HG03469 (cell line): ENCODE data around the gene TNFAIP8L2.

Source experiments
- ATAC-seq: cut with Tn5 transposase; IDR thresholded peaks from one replicate; pipeline ENCODE4 v1.9.1; 2021; ENCODE audit warnings: mild to moderate bottlenecking, moderate library complexity, moderate number of reproducible peaks; ENCODE audit not compliant: unreplicated experiment

The TNFAIP8L2 gene

DNA sequence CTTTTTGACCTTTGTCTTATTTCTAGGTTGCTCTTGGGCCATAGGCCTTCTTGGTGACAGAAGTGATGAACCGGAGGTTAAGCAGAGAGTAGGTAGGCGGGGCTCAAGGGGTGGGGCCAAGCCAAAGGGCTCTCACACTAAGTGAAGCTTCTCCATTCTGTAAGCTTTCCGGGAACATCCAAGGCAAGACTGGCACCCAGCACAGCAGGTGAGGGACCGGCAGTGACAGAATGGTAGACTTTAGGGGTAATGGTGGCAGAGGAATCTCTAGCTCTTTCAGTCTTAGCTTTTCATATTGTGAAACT lies at the start of gene TNFAIP8L2:
Gene TNFAIP8L2 (plus strand): TSS at position 135 of the 305 bp plus-strand sequence. CDS start 2,049 bp downstream, outside the sequence.
- ATAC-seq = no peak

- no peak for ATAC-seq
These were observed 49.6 kb upstream of the TNFAIP8L2 start for GRCh38 chr1:151106894-151107293.

GRCh38 chr1:151108331-151108730 lies 48.1 kb upstream of the TNFAIP8L2 start:
- ATAC-seq = no peak

DNA sequence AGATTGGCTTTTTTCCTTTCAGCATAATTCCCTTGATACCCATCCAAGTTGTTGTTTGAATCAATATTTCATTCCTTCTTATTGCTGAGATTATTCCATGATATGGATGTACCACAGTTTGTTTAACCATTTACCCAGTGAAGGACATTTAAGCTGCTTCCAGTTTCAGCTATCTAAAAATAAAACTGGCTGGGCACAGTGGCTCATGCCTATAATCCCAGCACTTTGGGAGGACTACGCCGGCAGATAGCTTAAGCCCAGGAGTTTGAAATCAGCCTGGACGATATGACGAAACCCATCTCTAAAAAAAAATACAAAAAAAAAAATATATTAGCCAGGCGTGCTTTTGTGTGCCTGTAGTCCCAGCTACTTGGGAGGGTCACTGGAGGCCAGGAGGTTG lies 42.6 kb upstream of the TNFAIP8L2 start:
- no peak for ATAC-seq

GRCh38 chr1:151124763-151125403 lies 31.6 kb upstream of the TNFAIP8L2 start:
- no peak for ATAC-seq

- no peak for ATAC-seq
These were observed 27.6 kb upstream of the TNFAIP8L2 start for GRCh38 chr1:151128800-151129199.

DNA sequence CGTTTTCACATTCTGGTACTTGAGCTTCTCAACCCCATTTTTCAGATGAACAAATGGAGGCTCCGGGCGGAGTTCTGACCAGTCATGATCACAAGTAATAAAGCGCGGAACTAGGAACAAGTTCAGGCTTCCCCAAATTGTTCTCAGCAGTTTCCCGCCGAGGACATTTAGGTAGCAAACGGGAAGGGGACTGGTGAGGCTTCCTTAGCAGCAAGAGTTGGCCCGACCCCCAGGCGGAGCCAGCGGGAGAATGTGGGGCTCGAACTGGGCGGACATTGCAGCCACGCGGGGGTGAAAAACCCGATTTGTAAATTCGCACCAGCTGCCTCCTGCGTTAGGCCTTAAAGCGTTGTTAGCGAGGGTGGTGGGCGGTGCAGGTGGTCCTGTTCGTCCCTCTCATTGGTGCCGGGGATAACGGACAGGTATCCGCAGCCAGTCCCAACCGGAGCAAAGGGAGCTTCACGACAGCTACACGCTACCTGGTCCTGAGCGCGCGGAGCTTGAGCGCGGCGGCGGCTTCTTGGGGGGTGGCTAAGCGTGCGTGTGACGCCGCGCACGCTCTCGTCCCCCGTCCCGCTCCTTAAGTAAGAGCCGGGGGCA lies 25.4 kb upstream of the TNFAIP8L2 start:
- ATAC-seq = no peak

- no peak for ATAC-seq
These were observed 24.6 kb upstream of the TNFAIP8L2 start for GRCh38 chr1:151131701-151132334.

GRCh38 chr1:151132335-151133017 lies 24.0 kb upstream of the TNFAIP8L2 start:
- no peak for ATAC-seq

- ATAC-seq = no peak
These were observed 23.2 kb upstream of the TNFAIP8L2 start for GRCh38 chr1:151133018-151133806.

DNA sequence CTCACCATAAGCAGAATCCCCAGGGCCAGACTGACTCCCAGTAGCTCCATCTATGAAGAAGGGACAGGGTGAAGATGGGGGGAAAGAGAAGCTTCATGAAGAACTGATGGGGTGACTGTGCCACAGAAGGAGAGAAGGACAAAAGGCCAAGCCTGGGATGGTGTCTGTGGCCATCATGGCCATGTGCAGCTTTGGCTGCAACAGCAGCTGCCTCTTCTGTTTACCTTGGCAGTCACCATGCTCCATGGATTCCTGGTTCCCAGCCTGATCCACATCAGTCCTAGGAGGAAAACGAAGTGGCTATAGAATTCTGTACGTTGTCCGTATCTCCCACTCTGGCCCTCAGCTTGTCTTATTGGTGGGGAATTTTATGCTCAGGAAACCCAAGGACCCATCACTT lies 22.1 kb upstream of the TNFAIP8L2 start:
- no peak for ATAC-seq

- no peak for ATAC-seq
These were observed 21.5 kb upstream of the TNFAIP8L2 start for GRCh38 chr1:151134991-151135390.

- no peak for ATAC-seq
These were observed 20.7 kb upstream of the TNFAIP8L2 start for GRCh38 chr1:151135433-151136385.

DNA sequence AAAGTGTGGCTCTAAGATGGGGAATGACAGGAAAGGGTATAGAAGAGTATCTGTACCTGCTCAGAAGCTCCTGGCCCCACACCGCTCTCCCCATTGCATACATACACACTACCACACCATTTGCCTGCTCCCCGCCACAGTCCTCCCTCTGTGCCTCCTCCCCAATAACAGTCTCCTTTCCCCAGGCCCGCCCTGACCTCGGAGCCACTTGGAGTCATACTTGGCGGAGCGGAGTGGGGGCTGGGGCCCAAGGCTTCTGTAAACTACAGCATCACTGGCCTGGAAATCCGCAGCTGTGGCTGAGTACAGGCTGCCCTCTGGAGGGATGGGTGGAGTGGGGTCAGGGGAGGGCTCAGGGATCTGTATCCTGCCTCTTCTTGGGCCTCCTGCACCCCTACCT lies 18.7 kb upstream of the TNFAIP8L2 start:
- no peak for ATAC-seq

DNA sequence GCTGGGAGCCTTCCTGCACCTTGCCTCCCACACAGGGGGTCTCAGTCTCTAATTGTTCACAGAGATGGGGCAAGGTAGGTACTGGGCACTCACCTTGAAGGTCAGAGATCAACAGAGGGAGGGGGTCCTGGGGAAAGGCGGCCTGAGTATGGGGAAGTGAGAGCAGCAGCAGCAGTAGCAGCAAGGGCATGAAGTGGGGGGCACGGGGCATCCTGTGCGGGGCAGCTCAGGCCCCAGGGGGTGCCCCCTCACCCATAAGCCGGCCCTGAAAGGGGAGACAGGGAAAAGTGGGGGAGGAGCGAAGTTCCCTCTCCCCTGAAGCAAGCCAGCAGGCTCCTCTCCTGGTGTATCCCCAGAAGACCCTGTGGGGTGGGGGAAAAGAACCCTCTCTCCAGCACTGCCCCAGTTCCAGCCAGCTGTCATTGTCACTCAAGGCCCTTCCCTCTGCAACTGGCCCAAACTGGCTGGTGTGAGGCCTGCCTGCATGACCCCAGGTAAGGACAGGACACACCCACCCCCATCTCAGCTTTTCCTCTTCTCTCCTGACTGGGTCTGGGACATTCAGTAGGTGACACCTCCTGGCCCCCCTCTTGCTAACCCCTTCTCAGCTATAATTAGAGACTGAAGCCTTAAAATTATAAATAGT lies 13.9 kb upstream of the TNFAIP8L2 start:
- ATAC-seq = no peak

- no peak for ATAC-seq
These were observed 13.4 kb upstream of the TNFAIP8L2 start for GRCh38 chr1:151143057-151143435.

- ATAC-seq = no peak
These were observed 12.5 kb upstream of the TNFAIP8L2 start for GRCh38 chr1:151143986-151144385.

- ATAC-seq = no peak
These were observed 11.8 kb upstream of the TNFAIP8L2 start for GRCh38 chr1:151144474-151145303.
